HUDEP-2 (cell line): Measurements from ENCODE around the gene UBASH3B.

Experiments used
- DNase-seq, 76 experiments: peaks; one replicate each; lab custom pipeline; 2025; ENCODE audit not compliant: unreplicated experiment in 76 of 76; lab: John Stamatoyannopoulos, UW

The UBASH3B gene

GRCh38 chr11:122749005-122749687 lies 93.6 kb downstream of the UBASH3B start:
- DNase-seq, result peak in 39 of 76 experiments; percentile 6 to 68 (median 30)

DNA sequence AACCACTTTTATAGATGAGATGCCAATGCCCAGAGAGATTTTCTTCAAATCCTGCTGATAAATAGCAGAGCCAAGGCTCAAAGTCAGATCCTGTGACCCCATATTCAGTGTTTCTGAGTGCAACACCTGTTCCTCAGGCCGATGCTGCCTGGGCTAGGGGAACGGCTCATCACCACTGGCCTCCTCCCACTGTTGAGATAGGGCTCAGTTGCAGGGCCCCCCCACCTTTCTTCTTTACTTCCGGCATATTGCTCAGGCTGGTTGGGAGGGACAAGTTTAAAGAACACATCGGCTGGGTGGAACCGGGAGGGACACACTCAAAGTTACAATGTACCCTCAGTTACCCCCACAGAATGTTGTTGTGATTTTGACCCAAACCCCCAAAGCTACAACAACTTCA lies 94.5 kb downstream of the UBASH3B start:
- DNase-seq, result peak in 11 of 76 experiments; percentile 11 to 44 (median 21)

- peak in 1 of 76 experiments; percentile 11 for DNase-seq
These were observed 96.0 kb downstream of the UBASH3B start for GRCh38 chr11:122751292-122752070.

GRCh38 chr11:122754028-122754427 lies 98.5 kb downstream of the UBASH3B start:
- no peak for DNase-seq

GRCh38 chr11:122754553-122755322 lies 99.2 kb downstream of the UBASH3B start:
- DNase-seq, result peak in 35 of 76 experiments; percentile 8 to 63 (median 27)

- peak in 74 of 76 experiments; percentile 37 to 95 (median 78) for DNase-seq
These were observed 99.9 kb downstream of the UBASH3B start for GRCh38 chr11:122755409-122755808.

GRCh38 chr11:122755941-122756340 lies 100.4 kb downstream of the UBASH3B start:
- peak in 6 of 76 experiments; percentile 10 to 51 (median 38) for DNase-seq

DNA sequence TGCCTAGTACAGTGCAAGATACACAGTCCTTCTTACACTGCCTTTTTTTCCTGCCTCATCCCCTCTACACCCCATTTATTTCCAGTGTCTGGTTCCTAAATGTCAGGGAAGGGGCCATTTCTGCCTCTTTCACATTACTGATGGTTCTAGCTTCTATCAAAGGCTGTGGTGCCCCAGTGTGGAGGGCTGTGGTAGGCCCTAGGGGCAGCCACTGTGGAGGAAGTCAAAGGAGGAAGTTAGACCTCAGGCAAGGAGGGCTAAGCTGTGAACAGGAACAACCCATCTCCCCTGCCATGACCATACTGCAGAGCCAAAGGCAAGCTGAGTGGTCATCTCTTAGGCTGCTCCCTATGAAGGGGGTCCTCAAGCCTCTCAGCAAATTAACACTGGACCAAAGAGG lies 100.9 kb downstream of the UBASH3B start:
- peak in 34 of 76 experiments; percentile 7 to 50 (median 22) for DNase-seq

DNA sequence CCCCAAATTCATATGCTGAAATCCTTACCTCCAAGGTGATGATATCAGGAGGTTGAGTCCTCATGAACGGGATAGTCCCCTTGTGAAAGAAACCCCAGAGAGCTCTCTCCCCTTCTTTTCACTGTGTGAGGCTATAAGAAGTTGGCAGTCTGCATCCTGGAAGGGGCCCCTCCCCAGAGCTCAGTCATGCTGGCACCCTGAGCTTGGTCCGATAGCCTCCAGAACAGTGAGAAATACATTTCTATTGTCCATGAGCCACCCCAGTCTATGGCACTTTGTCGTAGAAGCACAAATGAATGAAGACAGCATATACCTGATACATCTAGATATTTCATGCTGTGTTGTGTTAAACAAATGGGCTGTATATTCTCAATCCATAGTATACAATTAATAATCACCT lies 101.7 kb downstream of the UBASH3B start:
- DNase-seq, result no peak

GRCh38 chr11:122758339-122758738 lies 102.8 kb downstream of the UBASH3B start:
- no peak for DNase-seq

GRCh38 chr11:122758974-122759373 lies 103.5 kb downstream of the UBASH3B start:
- DNase-seq, result no peak

- DNase-seq, result no peak
These were observed 107.6 kb downstream of the UBASH3B start for GRCh38 chr11:122763108-122763507.

DNA sequence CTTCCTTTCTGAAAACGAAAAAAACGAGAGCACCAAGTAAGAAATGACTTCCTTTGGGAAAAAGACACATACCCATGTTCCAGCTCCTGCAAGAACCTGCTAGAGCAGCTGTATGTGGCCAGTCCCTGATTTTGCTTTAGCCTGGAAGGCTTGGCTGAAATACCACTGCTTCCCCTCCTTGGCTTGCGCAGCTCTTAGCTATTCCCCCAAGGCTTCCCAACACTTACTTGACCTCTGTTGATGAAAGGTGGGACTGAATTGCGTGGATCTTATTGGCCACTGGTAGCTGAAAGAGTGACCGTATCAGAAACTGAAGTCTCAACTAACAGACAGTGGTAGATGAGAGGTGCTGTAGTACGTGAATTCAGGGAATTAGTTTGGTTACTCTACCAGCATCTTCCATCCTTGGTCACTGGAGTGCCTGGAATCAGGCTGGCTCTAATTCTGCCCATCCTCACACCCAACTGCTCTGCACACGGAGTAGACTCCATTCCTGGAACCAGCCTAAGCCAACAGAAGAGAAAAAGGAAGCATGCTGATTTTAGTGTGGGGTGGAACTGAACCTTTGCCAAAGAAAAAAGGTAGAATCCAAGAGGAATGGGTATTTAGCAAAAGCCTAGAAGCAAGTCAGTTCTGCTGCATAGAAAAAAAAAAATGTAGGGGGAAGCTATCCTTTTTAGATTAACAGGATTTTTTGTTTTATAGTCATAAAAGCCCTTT lies 109.0 kb downstream of the UBASH3B start:
- DNase-seq, result no peak

- DNase-seq, result peak in 4 of 76 experiments; percentile 3 to 18 (median 9)
These were observed 110.1 kb downstream of the UBASH3B start for GRCh38 chr11:122765487-122766131.

DNA sequence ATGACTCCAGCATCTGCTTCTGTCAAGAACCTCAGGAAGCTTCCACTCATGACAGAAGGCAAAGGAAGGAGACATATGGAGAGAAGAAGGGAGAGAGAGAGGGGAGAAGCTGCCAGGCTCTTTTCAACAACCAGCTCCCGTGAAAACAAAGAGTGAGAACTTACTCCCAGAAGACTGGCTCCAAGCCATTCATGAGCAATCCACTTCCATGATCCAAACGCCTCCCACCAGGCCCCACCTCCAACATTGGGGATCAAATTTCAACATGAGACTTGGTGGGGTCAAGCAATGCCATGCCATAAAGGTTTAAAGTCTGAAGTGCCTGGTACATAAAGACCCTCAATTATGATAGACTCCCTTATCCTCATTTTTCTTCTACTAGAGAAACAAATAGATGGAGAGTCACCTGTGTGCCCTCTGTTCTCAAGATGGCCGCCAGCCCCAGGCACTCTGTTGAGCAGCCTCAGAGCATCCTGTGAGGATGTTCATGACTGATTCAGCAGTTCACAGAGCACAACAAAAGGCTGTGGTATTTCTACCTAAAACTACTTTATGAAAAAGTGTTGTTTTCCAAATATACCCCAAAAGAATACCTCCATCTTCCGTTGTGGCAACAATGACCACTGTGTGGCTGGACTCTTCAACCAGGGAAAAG lies 113.7 kb downstream of the UBASH3B start:
- no peak for DNase-seq

DNA sequence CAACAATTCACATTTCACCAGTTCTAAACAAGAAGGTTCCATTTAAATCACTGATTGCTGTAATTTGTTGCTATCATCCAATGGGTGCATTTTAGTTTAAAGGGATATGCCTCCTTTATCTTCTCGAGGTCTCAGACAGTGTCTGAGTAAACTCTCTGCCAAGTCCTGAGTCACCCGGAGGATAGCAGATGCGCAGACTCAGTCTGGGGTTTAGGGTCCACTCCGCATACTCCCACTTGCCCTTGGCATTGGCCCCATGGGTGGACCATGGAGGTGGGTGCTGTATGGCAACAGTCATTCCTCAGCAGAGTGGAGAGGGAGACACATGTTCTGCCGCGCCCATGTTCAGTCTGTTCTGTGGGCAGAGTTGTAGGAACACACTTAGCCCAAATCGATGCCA lies 117.4 kb downstream of the UBASH3B start:
- peak in 67 of 76 experiments; percentile 5 to 91 (median 70) for DNase-seq

DNA sequence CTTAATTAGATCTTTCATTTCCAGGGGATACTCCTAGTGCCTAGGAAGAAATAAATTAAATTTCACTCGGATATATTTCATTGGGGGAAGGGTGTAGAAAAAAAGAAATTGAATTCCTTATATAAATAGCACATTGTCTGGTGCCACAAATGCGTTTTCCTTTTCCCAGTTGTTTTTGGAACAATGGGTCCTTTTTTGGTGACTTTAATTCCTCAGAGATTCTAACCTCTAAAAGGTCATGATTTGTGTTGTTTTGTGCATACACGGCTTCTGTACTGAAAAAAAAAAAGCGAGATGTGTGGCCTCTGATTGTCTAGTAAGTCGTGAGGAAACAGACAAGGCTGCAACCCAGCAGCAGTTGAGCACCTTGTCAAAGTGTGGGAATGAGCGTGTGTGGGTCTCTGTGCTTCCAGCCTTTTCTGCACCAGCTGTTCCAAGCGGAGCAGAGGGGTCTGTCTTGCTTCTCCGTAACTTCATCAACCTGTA lies 118.3 kb downstream of the UBASH3B start:
- no peak for DNase-seq

DNA sequence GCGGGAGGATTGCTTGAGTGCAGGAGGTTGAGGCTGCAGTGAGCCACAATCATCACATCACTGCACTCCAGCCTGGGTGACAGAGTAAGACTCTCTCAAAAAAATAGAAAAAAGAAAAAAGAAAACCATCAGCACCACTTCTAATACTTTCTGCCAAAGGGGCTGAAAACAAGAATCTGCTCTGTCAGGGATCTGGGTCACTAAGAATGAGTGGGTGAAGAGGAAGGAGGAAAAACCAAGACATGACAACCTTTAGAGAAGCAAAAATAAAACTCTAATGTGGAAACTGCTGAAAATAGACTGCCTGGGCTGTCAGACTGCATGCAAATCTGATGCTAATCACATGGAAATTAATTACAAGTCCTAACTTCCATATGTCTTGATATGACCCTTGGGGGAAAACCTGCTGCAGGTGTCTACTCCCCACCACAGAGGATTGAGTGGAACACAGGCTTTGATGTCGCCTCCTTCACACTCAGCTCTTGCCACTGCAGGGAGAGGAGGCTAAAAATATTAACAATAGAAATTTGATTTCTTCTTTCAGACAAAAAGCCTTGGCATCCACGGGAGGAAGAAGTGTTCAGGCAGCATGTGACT lies 120.3 kb downstream of the UBASH3B start:
- DNase-seq, result no peak

GRCh38 chr11:122776546-122776945 lies 121.0 kb downstream of the UBASH3B start:
- DNase-seq, result no peak
